Epidermal melanocyte (primary cell): Measurements from ENCODE around the gene MAP3K21.

Experiments
- DNase-seq: peaks from one replicate; pipeline ENCODE4 v3.0.0; 2011; ENCODE audit warnings: low spot score; ENCODE audit not compliant: insufficient read length

MAP3K21 gene

GRCh38 chr1:233389169-233389568 is 61.6 kb downstream of the MAP3K21 start:
- DNase-seq: no peak

DNA sequence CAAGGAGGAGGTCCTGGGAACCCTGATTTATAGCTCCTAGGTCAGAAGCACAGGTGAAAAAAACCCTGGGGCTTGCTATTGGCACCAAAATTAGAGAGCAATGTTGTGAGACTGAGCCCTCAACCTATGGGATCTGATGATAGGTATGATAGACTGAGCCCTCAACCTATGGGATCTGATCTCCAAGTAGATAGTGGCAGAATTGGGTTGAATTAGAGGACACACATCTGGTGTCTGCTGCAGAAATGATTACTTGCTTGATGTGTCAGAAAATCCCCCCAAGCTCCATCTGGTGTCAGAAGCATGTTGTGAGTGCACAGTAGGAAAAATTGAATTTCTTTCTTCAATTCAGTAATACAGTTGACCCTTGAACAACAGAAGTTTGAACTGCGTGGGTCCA is 62.4 kb downstream of the MAP3K21 start:
- no peak for DNase-seq

- no peak for DNase-seq
Measured at GRCh38 chr1:233390842-233391737, 63.6 kb downstream of the MAP3K21 start.

DNA sequence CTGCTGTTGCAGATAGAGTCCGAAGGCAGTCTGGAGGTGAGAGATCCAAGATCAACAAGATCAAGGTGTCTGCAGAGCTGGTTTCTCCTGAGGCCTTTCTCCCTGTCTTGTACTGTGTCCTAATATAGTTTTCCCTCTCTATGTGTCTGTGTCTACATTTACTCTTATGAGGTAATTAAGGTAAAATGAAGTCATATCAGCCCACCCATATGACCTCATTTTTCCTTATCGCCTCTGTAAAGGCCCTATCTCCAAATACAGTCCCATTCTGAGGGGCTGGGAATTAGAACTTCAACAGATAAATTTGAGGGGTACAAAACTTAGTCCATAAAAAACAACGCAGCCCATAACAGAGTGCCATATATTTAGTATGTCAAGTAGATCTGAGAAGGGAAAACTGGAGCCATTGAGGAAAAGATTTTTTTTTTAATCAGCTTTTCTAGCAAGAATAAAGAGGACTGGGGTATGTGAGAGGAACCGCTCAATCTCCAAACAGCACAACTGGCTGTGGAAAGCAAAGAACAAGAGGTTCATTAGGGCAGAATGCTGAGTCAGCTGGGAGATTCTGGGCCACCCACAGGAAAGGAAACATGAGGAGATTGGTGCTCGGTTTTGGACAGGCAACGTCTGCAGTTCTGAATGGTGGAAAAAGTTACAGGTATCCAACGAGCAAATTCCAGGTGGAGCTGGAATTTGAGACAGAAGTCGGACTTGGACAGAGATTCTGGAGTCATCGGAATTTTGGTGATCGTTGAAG is 65.7 kb downstream of the MAP3K21 start:
- DNase-seq: no peak

DNA sequence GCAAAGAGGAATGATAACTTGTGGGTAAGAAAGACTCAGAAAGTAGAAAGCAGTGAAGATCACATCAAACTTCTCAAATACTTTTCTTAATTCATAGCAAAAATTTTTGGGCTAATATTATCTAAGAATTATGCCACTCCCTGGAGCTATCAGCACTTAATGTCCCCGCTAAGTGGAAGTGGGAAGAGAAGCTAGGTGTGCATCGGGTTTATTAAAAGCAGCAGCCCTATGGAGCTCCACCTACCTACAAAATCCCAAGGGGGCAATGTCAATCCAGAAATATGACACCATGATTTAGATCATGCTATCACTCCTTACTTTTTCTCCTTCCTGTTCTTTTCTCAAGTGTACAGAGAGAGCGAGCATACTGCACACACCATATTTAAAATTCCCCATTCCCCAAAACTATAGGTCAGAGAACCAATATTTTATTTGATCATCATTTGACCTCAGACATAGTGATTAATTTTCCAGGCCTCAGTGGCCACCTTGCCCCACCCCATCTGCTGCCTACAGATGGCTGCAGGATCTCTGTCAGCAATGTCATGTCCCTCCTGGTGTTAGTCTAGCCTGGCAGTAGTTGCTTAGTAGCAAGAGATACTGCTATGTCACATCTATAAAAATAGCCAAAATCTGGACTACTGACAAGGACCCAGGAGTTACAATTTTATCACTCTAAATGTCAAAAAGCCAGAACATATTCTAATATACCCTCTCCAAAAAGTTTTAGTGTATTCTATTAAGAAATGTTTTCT is 66.6 kb downstream of the MAP3K21 start:
- DNase-seq: no peak

DNA sequence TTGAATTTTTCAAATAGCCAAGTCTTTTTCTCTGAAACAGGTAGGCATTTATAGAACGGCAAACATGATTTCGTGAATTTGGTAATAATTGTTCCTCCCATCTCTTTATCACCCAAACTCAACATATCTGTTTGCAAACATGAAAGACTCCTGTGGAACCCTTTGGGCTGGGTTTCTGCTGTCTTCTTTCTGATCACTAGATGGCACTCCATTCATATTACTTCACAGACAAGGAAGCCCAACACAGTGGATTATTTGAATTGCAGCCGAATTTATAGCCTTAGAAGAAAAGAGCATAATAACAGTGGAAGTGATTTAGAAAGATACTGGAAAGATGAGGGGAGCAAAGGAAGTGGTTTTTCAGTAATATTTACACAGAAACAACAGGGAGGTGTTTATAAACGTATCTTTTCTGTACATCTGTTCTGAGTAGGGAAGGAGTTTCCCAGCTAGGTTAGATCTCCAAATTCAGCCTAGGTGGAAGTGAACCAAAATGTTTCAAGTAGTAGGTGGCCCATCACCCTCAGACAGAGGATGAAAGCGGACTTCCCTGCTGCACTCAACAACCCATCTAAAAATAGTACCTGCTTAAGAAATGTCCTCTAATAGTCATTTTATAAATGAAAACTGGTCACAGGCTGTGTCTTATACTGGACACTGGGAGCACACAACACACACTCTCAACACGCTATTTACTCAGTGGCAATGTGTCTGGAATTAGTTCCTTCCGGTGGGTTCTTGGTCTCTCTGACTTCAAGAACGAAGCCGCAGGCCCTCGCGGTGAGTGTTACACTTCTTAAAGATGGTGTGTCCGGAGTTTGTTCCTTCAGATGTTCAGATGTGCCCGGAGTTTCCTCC is 67.6 kb downstream of the MAP3K21 start:
- DNase-seq: peak; percentile 57

- no peak for DNase-seq
Measured at GRCh38 chr1:233395863-233396646, 68.5 kb downstream of the MAP3K21 start.

GRCh38 chr1:233406339-233406960 is 78.9 kb downstream of the MAP3K21 start:
- DNase-seq: no peak

DNA sequence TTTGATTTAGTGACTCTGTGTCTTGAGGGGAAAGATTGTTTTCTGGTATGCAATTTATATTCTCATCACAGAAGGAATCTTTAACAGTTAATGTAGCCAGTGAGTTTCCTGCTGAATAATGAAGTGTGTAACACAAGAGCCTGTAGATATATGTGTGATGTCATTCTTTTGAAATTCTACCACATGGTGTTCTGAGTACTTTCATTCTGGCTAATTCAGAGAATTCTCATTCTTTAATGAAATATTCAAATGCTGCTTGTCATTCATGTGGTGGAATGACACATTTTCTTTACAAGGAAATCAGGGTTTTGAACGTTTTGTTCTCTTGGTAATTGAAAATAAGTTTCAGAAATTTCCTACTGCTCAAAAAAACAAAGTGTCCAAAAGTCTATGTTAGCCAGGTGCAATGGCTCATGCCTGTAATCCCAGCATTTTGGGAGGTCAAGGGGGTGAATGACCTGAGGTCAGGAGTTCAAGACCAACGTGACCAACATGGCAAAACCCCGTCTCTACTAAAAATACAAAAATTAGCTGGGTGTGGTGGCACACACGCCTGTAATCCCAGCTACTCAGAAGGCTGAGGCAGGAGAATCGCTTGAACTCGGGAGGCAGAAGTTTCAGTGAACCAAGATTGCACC is 79.6 kb downstream of the MAP3K21 start:
- DNase-seq: no peak

- DNase-seq: no peak
Measured at GRCh38 chr1:233409540-233409939, 82.0 kb downstream of the MAP3K21 start.

DNA sequence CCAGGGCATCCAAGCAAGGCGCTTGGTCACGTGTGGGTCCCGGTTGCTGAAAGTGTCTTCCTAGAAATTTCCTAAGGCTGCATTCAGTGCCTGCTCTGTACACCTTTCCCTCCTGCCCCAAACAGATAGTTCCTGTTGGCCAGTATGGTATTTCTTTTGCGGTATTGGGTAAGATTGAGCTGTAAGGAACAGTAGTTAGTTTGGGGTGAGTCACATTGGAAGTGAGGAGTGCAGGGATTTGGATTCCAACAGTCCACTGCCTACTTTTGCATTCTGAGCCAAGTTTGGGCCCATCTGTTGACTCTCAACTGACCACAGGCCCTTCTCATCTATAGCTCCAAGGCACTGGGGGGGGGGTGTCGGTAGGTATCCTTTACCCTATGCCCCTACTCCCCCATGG is 83.4 kb downstream of the MAP3K21 start:
- no peak for DNase-seq

- no peak for DNase-seq
Measured at GRCh38 chr1:233412812-233413211, 85.3 kb downstream of the MAP3K21 start.

GRCh38 chr1:233421293-233421692 is 93.8 kb downstream of the MAP3K21 start:
- DNase-seq: no peak

DNA sequence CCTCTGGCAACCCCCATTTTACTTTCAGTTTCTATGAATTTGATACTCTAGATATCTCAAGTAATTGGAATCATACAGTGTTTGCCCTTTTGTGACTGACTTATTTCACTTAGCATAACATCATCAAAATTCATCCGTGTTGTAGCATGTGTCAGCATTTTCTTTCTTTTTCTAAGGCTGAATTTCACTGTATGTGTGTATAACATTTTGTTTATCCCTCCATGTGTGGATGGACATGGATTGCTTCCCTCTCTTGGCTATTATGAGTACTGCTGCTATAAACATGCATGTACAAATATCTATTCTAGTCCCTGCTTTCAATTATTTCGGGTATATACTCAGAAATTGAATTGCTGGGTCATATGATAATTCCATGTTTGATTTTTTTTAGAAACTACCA is 97.3 kb downstream of the MAP3K21 start:
- no peak for DNase-seq

- no peak for DNase-seq
Measured at GRCh38 chr1:233427907-233428306, 100.4 kb downstream of the MAP3K21 start.

GRCh38 chr1:233431753-233432403 is 104.4 kb downstream of the MAP3K21 start:
- no peak for DNase-seq

GRCh38 chr1:233432916-233433315 is 105.4 kb downstream of the MAP3K21 start:
- no peak for DNase-seq

DNA sequence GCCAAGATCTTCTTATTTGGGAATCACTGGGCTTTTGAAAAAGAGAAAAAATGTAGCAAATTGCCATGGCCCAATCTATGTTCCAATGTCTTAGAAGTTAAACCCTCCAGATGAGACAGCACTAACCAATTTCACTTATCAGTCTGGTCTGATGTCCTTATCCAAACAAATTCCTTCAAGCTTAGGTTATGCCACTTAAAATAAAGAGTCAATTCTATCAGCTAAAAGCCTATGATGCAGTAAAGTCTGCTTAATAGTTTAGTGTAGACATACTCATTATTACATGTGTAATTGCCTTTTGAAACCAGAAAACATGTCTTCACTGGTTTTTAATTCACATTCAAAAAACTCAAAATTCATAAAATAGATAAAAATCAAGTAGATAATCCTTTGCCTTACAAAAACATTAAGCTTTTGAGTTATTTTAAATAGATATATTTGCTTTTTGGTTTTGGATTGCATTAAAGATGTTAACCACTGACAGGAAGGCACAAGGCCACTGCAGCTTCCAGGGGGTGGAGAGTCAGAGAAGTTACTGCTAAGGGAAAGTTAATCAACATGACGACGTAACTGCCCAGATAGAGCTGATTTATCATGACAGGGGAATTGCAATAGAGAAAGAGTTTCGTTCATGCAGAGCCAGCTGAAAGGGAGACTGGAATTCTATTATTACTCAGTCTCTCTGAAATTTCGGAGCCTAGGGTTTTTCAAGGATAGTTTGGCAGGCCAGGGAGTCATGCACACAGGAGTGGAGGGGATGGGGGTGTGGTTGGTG is 106.1 kb downstream of the MAP3K21 start:
- DNase-seq: no peak
